HL-60 (cell line): ENCODE data around the gene SLC27A3.

ENCODE experiments used
- DNase-seq, 2 experiments: peaks; one replicate each; pipeline ENCODE4 v3.0.0-alpha.2; 2010 to 2020; ENCODE audit warnings: low read depth in 1 of 2, low spot score in 1 of 2
- H3K27ac ChIP-seq: fragments of 250-450 bp; sonication (Bioruptor Pico); replicated peaks from 2 replicates; pipeline ENCODE4 v1.5.1; 2020; ENCODE audit warnings: mild to moderate bottlenecking, moderate library complexity
- H3K27me3 ChIP-seq: fragments of 250-450 bp; sonication (Bioruptor Pico); 2 replicates; pipeline ENCODE4 v1.5.1; 2021; ENCODE audit warnings: mild to moderate bottlenecking, moderate library complexity; ENCODE audit not compliant: insufficient read depth, poor library complexity, severe bottlenecking
- H3K4me3 ChIP-seq: replicated peaks from 2 replicates; pipeline ENCODE4 v1.5.1; 2011; ENCODE audit warnings: mild to moderate bottlenecking, control low read depth, low read length; ENCODE audit not compliant: insufficient read depth
- GABPA ChIP-seq: IDR thresholded peaks from 2 replicates; pipeline ENCODE4 v1.6.1; 2012; ENCODE audit warnings: low read depth
- POLR2AphosphoS5 ChIP-seq: IDR thresholded peaks from 2 replicates; pipeline ENCODE4 v1.6.1; 2012; ENCODE audit warnings: low read depth
- REST ChIP-seq: IDR thresholded peaks from 2 replicates; pipeline ENCODE4 v1.6.1; 2012; ENCODE audit warnings: low read depth; ENCODE audit not compliant: insufficient replicate concordance
- SPI1 ChIP-seq: IDR thresholded peaks from 2 replicates; pipeline ENCODE4 v1.6.1; 2012; ENCODE audit warnings: low read depth, mild to moderate bottlenecking, borderline replicate concordance
- TF ChIP-seq, protein P1 (sequence below): IDR thresholded peaks from one replicate; pipeline ENCODE4 v1.5.1; 2011; ENCODE audit warnings: low read length, control low read depth, inconsistent platforms; ENCODE audit not compliant: insufficient read depth

Gene SLC27A3

DNA sequence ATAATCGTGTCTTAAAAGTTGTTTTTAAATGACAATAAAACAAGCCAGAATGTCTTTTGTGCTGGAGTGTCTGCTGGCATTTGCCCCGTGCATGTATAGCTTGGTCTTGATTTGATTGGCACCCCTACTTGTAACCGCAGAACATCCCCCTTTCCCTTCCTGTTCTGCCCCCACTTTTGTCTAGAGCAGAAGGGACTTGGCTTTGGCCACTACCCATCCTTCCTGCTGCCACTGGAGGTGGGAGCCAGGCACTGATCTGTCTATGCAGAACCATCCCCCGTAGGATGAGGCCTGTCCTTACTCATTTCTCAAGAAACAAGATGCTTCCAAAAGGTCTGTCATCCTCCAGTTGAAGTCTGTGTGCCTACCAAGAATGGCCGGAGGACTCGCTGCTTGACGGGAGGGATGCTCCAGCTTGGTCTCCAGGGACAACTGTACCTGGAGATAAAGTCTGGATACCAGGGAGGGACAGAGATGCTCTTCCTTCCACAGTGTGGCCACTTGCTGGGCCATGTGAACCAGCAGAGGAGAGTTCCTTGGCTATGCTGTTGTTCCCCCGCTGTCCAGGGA is 1.1 kb upstream of the SLC27A3 start:
- Histone ChIP-seq H3K4me3 (no peak overlapping the region), H3K27me3 (no peaks in the 10 kb centered on the region), H3K27ac (no peak overlapping the region)
- DNase-seq: no peak
- TF ChIP-seq, protein P1, sequence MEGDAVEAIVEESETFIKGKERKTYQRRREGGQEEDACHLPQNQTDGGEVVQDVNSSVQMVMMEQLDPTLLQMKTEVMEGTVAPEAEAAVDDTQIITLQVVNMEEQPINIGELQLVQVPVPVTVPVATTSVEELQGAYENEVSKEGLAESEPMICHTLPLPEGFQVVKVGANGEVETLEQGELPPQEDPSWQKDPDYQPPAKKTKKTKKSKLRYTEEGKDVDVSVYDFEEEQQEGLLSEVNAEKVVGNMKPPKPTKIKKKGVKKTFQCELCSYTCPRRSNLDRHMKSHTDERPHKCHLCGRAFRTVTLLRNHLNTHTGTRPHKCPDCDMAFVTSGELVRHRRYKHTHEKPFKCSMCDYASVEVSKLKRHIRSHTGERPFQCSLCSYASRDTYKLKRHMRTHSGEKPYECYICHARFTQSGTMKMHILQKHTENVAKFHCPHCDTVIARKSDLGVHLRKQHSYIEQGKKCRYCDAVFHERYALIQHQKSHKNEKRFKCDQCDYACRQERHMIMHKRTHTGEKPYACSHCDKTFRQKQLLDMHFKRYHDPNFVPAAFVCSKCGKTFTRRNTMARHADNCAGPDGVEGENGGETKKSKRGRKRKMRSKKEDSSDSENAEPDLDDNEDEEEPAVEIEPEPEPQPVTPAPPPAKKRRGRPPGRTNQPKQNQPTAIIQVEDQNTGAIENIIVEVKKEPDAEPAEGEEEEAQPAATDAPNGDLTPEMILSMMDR: no peak
- no peak for TF ChIP-seq POLR2AphosphoS5
- no peak for TF ChIP-seq REST
- TF ChIP-seq SPI1: no peak
- no peak for TF ChIP-seq GABPA

- peak overlapping the region; percentile 60 for H3K4me3 ChIP-seq
- H3K27ac ChIP-seq: peak overlapping the region; percentile 66
- H3K27me3 ChIP-seq: no peaks in the 10 kb centered on the region
- TF ChIP-seq REST: no peak
- no peak for TF ChIP-seq GABPA
- peak; percentile 60; the same call in 1 of the 2 replicates for TF ChIP-seq POLR2AphosphoS5
- peak; percentile 34; the same call in 1 of the 2 replicates for TF ChIP-seq SPI1
- DNase-seq: peak; percentile 78 to 82
These were observed 486 bp downstream of the SLC27A3 start for GRCh38 chr1:153775458-153776327.

GRCh38 chr1:153776352-153776751 is 1.1 kb downstream of the SLC27A3 start:
- peak overlapping the region; percentile 60 for H3K4me3 ChIP-seq
- DNase-seq: no peak
- TF ChIP-seq POLR2AphosphoS5 (no peak), SPI1 (no peak), GABPA (no peak), REST (no peak)
- TF ChIP-seq, protein P1: no peak
- H3K27ac ChIP-seq: no peak overlapping the region
- H3K27me3 ChIP-seq: no peaks in the 10 kb centered on the region
